ENCODE measurements around the gene PROK2. TPM values are rescaled to one million over a fixed set of nuclear protein-coding genes. Genes with fewer than 3 reads are reported as not detected.

PROK2 gene
- total RNA-seq, 1 donor from 2014 or later = 2.1 TPM

GRCh38 chr3:71821116-71821515 lies 36.2 kb upstream of the PROK2 start:
- H3K4me1 ChIP-seq = peaks cover 15% of the 10 kb centered on the region
- no peak for DNase-seq (ENCODE audit: low spot score)
- no peak overlapping the region for H3K4me2 ChIP-seq
- H3K4me3 ChIP-seq = no peak overlapping the region
- no peak overlapping the region for H3K27ac Mint-ChIP-seq
- no peaks in the 10 kb centered on the region for H3K9me3 ChIP-seq (ENCODE audit: low read depth)
- H2AFZ ChIP-seq (replicated peaks) = no peak overlapping the region
- H3K9me3 Mint-ChIP-seq = no peaks in the 10 kb centered on the region
- peaks cover 3% of the 10 kb centered on the region for H3K27me3 Mint-ChIP-seq (ENCODE audit: insufficient read depth, low read depth)
- H4K20me1 ChIP-seq (ENCODE audit: low read depth) = no peaks in the 10 kb centered on the region
- no peak overlapping the region for H3K4me3 Mint-ChIP-seq
- peaks cover 18% of the 10 kb centered on the region for H3K4me1 Mint-ChIP-seq
- H3K9ac ChIP-seq = no peak overlapping the region
- H3F3A ChIP-seq (ENCODE audit: low read depth) = peaks cover 13% of the 10 kb centered on the region
- H3K79me2 ChIP-seq (ENCODE audit: low read depth) = no peaks in the 10 kb centered on the region
- H3K27ac ChIP-seq = no peak overlapping the region
- no peaks in the 10 kb centered on the region for H3K27me3 ChIP-seq
- no peaks in the 10 kb centered on the region for H3K36me3 ChIP-seq
- TF ChIP-seq EZH2phosphoT487 (IDR thresholded peaks at IDR 0.05) = no peak
- TF ChIP-seq CTCF (IDR thresholded peaks at IDR 0.05) = no peak
- no peak for TF ChIP-seq EZH2 (IDR thresholded peaks at IDR 0.05)
- H3K36me3 Mint-ChIP-seq = no peaks in the 10 kb centered on the region

DNA sequence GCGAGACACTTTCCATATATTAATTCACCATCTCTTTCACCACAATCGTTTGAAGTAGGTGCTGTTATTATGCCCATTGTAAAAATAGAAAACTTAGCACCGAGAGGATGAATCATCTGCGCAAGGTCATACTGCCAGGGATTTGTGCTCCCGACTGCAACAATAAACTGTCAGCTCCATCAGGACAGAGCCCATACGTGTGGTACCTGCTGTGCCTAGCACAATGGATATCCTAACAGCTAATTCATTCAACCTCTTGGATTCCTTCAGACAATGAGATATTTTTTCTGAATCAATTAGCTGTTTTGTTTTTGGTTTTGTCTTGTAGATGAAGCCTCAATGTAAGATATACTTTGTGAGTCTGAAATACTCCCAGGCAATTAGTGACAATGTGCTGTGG lies 32.3 kb upstream of the PROK2 start:
- H3K4me3 Mint-ChIP-seq = no peak overlapping the region
- no peak overlapping the region for H3K27ac Mint-ChIP-seq
- Histone ChIP-seq H3K36me3 (no peaks in the 10 kb centered on the region), H4K20me1 (ENCODE audit: low read depth) (no peaks in the 10 kb centered on the region), H3K4me1 (peaks cover 30% of the 10 kb centered on the region), H3K4me2 (peak overlapping the region; percentile 31), H3K9ac (no peak overlapping the region), H3K27me3 (no peaks in the 10 kb centered on the region), H3K9me3 (ENCODE audit: low read depth) (no peaks in the 10 kb centered on the region), H3K4me3 (no peak overlapping the region), H2AFZ (replicated peaks) (no peak overlapping the region), H3K79me2 (ENCODE audit: low read depth) (no peaks in the 10 kb centered on the region), H3F3A (ENCODE audit: low read depth) (peaks cover 25% of the 10 kb centered on the region), H3K27ac (no peak overlapping the region)
- TF ChIP-seq EZH2 (IDR thresholded peaks at IDR 0.05) (no peak), CTCF (IDR thresholded peaks at IDR 0.05) (no peak), EZH2phosphoT487 (IDR thresholded peaks at IDR 0.05) (no peak)
- peaks cover 27% of the 10 kb centered on the region for H3K4me1 Mint-ChIP-seq
- H3K36me3 Mint-ChIP-seq = no peaks in the 10 kb centered on the region
- peak; percentile 62 for DNase-seq (ENCODE audit: low spot score)
- H3K27me3 Mint-ChIP-seq (ENCODE audit: insufficient read depth, low read depth) = peaks cover 3% of the 10 kb centered on the region
- H3K9me3 Mint-ChIP-seq = no peaks in the 10 kb centered on the region

- no peak overlapping the region for H3K27ac ChIP-seq
- no peak for TF ChIP-seq EZH2phosphoT487 (IDR thresholded peaks at IDR 0.05)
- TF ChIP-seq EZH2 (IDR thresholded peaks at IDR 0.05) = no peak
- TF ChIP-seq CTCF (IDR thresholded peaks at IDR 0.05) = no peak
- no peaks in the 10 kb centered on the region for H3K36me3 ChIP-seq
- H3K4me1 ChIP-seq = peaks cover 30% of the 10 kb centered on the region
- H3K27me3 ChIP-seq = no peaks in the 10 kb centered on the region
- no peak overlapping the region for H3K9ac ChIP-seq
- Mint-ChIP-seq H3K36me3 (no peaks in the 10 kb centered on the region), H3K4me3 (no peak overlapping the region), H3K4me1 (peaks cover 27% of the 10 kb centered on the region), H3K27me3 (ENCODE audit: insufficient read depth, low read depth) (peaks cover 3% of the 10 kb centered on the region), H3K9me3 (no peaks in the 10 kb centered on the region), H3K27ac (no peak overlapping the region)
- no peaks in the 10 kb centered on the region for H3K9me3 ChIP-seq (ENCODE audit: low read depth)
- H2AFZ ChIP-seq (replicated peaks) = no peak overlapping the region
- no peak for DNase-seq (ENCODE audit: low spot score)
- no peak overlapping the region for H3K4me3 ChIP-seq
- H3F3A ChIP-seq (ENCODE audit: low read depth) = peaks cover 25% of the 10 kb centered on the region
- H3K79me2 ChIP-seq (ENCODE audit: low read depth) = no peaks in the 10 kb centered on the region
- H3K4me2 ChIP-seq = peak overlapping the region; percentile 31
- no peaks in the 10 kb centered on the region for H4K20me1 ChIP-seq (ENCODE audit: low read depth)
These were observed 31.8 kb upstream of the PROK2 start for GRCh38 chr3:71816767-71817156.
